ENCODE results near the gene NALCN.

Gene NALCN

GRCh38 chr13:101238555-101238954 is 177.8 kb downstream of the NALCN start:
- Histone ChIP-seq H3K9me2 (replicated peaks; ENCODE audit: insufficient read depth, low read length) (no peaks in the 10 kb centered on the region), H3K9ac (ENCODE audit: low read length) (no peak overlapping the region), H3K27me3 (ENCODE audit: low read length) (no peaks in the 10 kb centered on the region), H4K20me1 (ENCODE audit: low read depth, low read length) (no peaks in the 10 kb centered on the region), H3K27ac (ENCODE audit: low read depth, low read length) (no peak overlapping the region), H3K4me2 (ENCODE audit: low read depth, low read length, poor library complexity, severe bottlenecking) (no peak overlapping the region), H3K79me2 (ENCODE audit: insufficient read depth, low read length) (no peaks in the 10 kb centered on the region), H3K9me3 (ENCODE audit: insufficient read depth, low read length) (no peaks in the 10 kb centered on the region), H3K4me3 (ENCODE audit: insufficient read depth, low read length, poor library complexity, severe bottlenecking) (no peak overlapping the region), H2AFZ (ENCODE audit: low read depth, low read length, severe bottlenecking) (no peak overlapping the region), H3F3A (ENCODE audit: insufficient read depth) (no peaks in the 10 kb centered on the region), H3K36me3 (ENCODE audit: low read length) (no peaks in the 10 kb centered on the region)
- no peak for TF ChIP-seq EZH2phosphoT487 (conservative IDR thresholded peaks at IDR 0.05; ENCODE audit: low read length)
- no peak for TF ChIP-seq CTCF (IDR thresholded peaks at IDR 0.05; ENCODE audit: insufficient read depth, low read length, poor library complexity, severe bottlenecking)

- no peaks in the 10 kb centered on the region for H3K79me2 ChIP-seq (ENCODE audit: insufficient read depth, low read length)
- no peaks in the 10 kb centered on the region for H3K27me3 ChIP-seq (ENCODE audit: low read length)
- TF ChIP-seq EZH2phosphoT487 (conservative IDR thresholded peaks at IDR 0.05; ENCODE audit: low read length) (no peak), CTCF (IDR thresholded peaks at IDR 0.05; ENCODE audit: insufficient read depth, low read length, poor library complexity, severe bottlenecking) (no peak)
- H3K4me2 ChIP-seq (ENCODE audit: low read depth, low read length, poor library complexity, severe bottlenecking): no peak overlapping the region
- H3K9me3 ChIP-seq (ENCODE audit: insufficient read depth, low read length): no peaks in the 10 kb centered on the region
- no peak overlapping the region for H3K27ac ChIP-seq (ENCODE audit: low read depth, low read length)
- 0 out of 2 replicates have a peak, but pooled peaks cover 3% of the 10 kb centered on the region for H3K9me2 ChIP-seq (replicated peaks; ENCODE audit: insufficient read depth, low read length)
- no peak overlapping the region for H3K9ac ChIP-seq (ENCODE audit: low read length)
- no peaks in the 10 kb centered on the region for H3K36me3 ChIP-seq (ENCODE audit: low read length)
- H3F3A ChIP-seq (ENCODE audit: insufficient read depth): no peaks in the 10 kb centered on the region
- no peaks in the 10 kb centered on the region for H4K20me1 ChIP-seq (ENCODE audit: low read depth, low read length)
- H2AFZ ChIP-seq (ENCODE audit: low read depth, low read length, severe bottlenecking): no peak overlapping the region
- H3K4me3 ChIP-seq (ENCODE audit: insufficient read depth, low read length, poor library complexity, severe bottlenecking): no peak overlapping the region
Observed at GRCh38 chr13:101231751-101232428, 184.4 kb downstream of the NALCN start.

GRCh38 chr13:101230271-101230890 is 185.9 kb downstream of the NALCN start:
- H3K9me3 ChIP-seq (ENCODE audit: insufficient read depth, low read length): no peaks in the 10 kb centered on the region
- no peaks in the 10 kb centered on the region for H4K20me1 ChIP-seq (ENCODE audit: low read depth, low read length)
- no peaks in the 10 kb centered on the region for H3K79me2 ChIP-seq (ENCODE audit: insufficient read depth, low read length)
- H3K9ac ChIP-seq (ENCODE audit: low read length): no peak overlapping the region
- no peak for TF ChIP-seq CTCF (IDR thresholded peaks at IDR 0.05; ENCODE audit: insufficient read depth, low read length, poor library complexity, severe bottlenecking)
- no peak for TF ChIP-seq EZH2phosphoT487 (conservative IDR thresholded peaks at IDR 0.05; ENCODE audit: low read length)
- H3F3A ChIP-seq (ENCODE audit: insufficient read depth): no peaks in the 10 kb centered on the region
- H3K36me3 ChIP-seq (ENCODE audit: low read length): no peaks in the 10 kb centered on the region
- no peak overlapping the region for H2AFZ ChIP-seq (ENCODE audit: low read depth, low read length, severe bottlenecking)
- H3K9me2 ChIP-seq (replicated peaks; ENCODE audit: insufficient read depth, low read length): 0 out of 2 replicates have a peak, but pooled peaks cover 3% of the 10 kb centered on the region
- no peak overlapping the region for H3K4me3 ChIP-seq (ENCODE audit: insufficient read depth, low read length, poor library complexity, severe bottlenecking)
- H3K27me3 ChIP-seq (ENCODE audit: low read length): no peaks in the 10 kb centered on the region
- H3K4me2 ChIP-seq (ENCODE audit: low read depth, low read length, poor library complexity, severe bottlenecking): no peak overlapping the region
- no peak overlapping the region for H3K27ac ChIP-seq (ENCODE audit: low read depth, low read length)

All from SU-DHL-6 (cell line).